Activated T-cell treated with anti-CD3 and anti-CD28 coated beads, Interleukin-2, amount 50 U/mL, for 4 hours (primary cell): ENCODE data around the gene SP110. TPM values are rescaled to one million over a fixed set of nuclear protein-coding genes. Genes with fewer than 3 reads are reported as not detected.
"Not testable (repeated sequence)": the region's sequence is repeated elsewhere in the genome, so short reads cannot be mapped to it uniquely, and the experiment has no call there.

Experiments used
- ATAC-seq, 2 donors: fragments of 200-7000 bp; cut with Tn5 transposase; one replicate each; pipeline ENCODE4 v1.10.0; 2021
- DNase-seq: peaks from one replicate; pipeline ENCODE4 v3.0.0-alpha.2; 2020
- H3K27me3 Mint-ChIP-seq: one replicate; pipeline ENCODE4 v1.8.0; 2021; ENCODE audit warnings: low read depth, mixed read lengths
- H3K36me3 Mint-ChIP-seq: one replicate; pipeline ENCODE4 v1.8.0; 2022; ENCODE audit warnings: mixed read lengths; ENCODE audit not compliant: insufficient read depth
- H3K4me1 Mint-ChIP-seq: one replicate; pipeline ENCODE4 v1.8.0; 2021; ENCODE audit warnings: low read depth, mixed read lengths
- H3K4me3 Mint-ChIP-seq: one replicate; pipeline ENCODE4 v1.8.0; 2021; ENCODE audit warnings: mild to moderate bottlenecking, moderate library complexity, mixed read lengths
- H3K9me3 Mint-ChIP-seq: one replicate; pipeline ENCODE4 v1.8.0; 2021; ENCODE audit warnings: mixed read lengths
- total RNA-seq, 3 donors: library from RNA; stranded (reverse); gene quantifications; one replicate each; pipeline ENCODE4 v1.2.1, GENCODE V29; 2021

SP110 gene
- total RNA-seq, 3 donors from 2014 or later: 47.9 to 55.0 (median 49.1) TPM

- peaks cover 6% of the 10 kb centered on the region for H3K9me3 Mint-ChIP-seq
- DNase-seq: no peak
- H3K4me3 Mint-ChIP-seq: no peak overlapping the region
- H3K4me1 Mint-ChIP-seq: no peaks in the 10 kb centered on the region
- H3K36me3 Mint-ChIP-seq: no peaks in the 10 kb centered on the region
- ATAC-seq: peak; percentile 59 to 62
- no peaks in the 10 kb centered on the region for H3K27me3 Mint-ChIP-seq
Measured at GRCh38 chr2:230137902-230138539, 81.8 kb downstream of the SP110 start.

- Mint-ChIP-seq H3K36me3 (no peaks in the 10 kb centered on the region), H3K9me3 (peaks cover 3% of the 10 kb centered on the region), H3K4me1 (no peaks in the 10 kb centered on the region), H3K27me3 (no peaks in the 10 kb centered on the region), H3K4me3 (no peak overlapping the region)
- DNase-seq: no peak
- ATAC-seq: no peak
Measured at GRCh38 chr2:230135130-230135525, 84.7 kb downstream of the SP110 start.

DNA sequence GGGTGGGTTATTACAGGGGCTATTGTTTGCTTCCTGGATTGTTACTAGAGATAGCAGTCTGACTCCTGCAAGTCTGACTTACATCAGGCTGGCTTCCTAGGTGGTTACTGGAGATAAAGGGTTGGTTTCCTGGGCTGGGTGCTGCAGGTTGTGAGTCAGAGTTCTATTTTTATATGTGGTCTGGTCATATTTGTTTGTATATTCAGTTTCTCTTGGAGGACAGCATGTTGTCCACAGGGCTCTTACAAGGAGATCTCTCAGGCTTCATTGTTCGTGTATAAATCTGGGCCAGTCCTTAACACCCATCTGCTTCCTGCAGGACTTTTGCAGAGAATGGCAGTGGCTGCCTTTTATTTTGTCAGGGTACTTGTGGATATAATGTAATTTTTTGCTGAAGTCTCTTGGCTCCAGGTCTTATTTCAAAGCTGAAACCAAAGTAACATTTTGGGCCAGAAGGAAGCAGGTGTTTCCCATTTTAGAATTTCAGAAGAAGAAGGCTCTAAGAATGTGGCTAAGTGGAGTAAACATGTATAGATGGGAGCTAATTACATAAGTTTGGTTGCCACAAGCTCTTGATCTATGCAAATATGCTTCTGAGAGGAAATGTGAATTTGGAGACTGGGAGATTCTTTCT is 85.2 kb downstream of the SP110 start:
- ATAC-seq: no peak
- DNase-seq: no peak
- H3K36me3 Mint-ChIP-seq: no peaks in the 10 kb centered on the region

DNA sequence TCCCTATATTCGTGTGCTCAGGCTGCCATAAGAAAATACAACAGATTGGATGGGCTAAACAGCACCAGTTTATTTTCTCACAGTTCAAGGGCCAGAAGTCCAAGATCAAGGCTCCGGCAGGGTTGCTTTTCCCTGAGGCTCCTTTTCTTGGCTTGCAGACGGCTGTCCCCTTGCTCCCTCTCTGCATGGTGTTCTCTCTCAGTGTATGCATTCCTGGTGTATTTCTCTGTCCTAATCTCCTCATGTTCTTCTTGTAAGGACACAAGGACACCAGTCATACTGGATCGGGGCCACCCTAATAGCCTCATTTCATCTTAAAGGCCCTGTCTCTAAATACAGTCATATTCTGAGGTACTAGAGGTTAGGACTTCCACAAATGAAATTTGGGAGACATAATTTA is 88.4 kb downstream of the SP110 start:
- DNase-seq (no peak), ATAC-seq (no peak)
- no peaks in the 10 kb centered on the region for H3K27me3 Mint-ChIP-seq
- no peaks in the 10 kb centered on the region for H3K4me1 Mint-ChIP-seq
- H3K36me3 Mint-ChIP-seq: no peaks in the 10 kb centered on the region
- no peak overlapping the region for H3K4me3 Mint-ChIP-seq
- H3K9me3 Mint-ChIP-seq: no peaks in the 10 kb centered on the region

More for the DNA sequence above, 85.2 kb downstream of the SP110 start:
- Mint-ChIP-seq H3K4me1 (no peaks in the 10 kb centered on the region), H3K4me3 (no peak overlapping the region), H3K27me3 (no peaks in the 10 kb centered on the region), H3K9me3 (no peaks in the 10 kb centered on the region)

- Mint-ChIP-seq H3K36me3 (no peaks in the 10 kb centered on the region), H3K9me3 (no peaks in the 10 kb centered on the region), H3K4me1 (no peaks in the 10 kb centered on the region), H3K27me3 (no peaks in the 10 kb centered on the region), H3K4me3 (no peak overlapping the region)
- DNase-seq (no peak), ATAC-seq (no peak)
Measured at GRCh38 chr2:230130668-230131364, 89.0 kb downstream of the SP110 start.

GRCh38 chr2:230129343-230129742 is 90.4 kb downstream of the SP110 start:
- Mint-ChIP-seq H3K27me3 (no peaks in the 10 kb centered on the region), H3K4me1 (peaks cover 8% of the 10 kb centered on the region), H3K36me3 (no peaks in the 10 kb centered on the region), H3K9me3 (no peaks in the 10 kb centered on the region), H3K4me3 (no peak overlapping the region)
- ATAC-seq (no peak), DNase-seq (no peak)

GRCh38 chr2:230128623-230129342 is 91.0 kb downstream of the SP110 start:
- H3K9me3 Mint-ChIP-seq: no peaks in the 10 kb centered on the region
- H3K36me3 Mint-ChIP-seq: no peaks in the 10 kb centered on the region
- no peak overlapping the region for H3K4me3 Mint-ChIP-seq
- no peak for DNase-seq
- no peaks in the 10 kb centered on the region for H3K27me3 Mint-ChIP-seq
- ATAC-seq: no peak
- peaks cover 8% of the 10 kb centered on the region for H3K4me1 Mint-ChIP-seq

- H3K27me3 Mint-ChIP-seq: no peaks in the 10 kb centered on the region
- DNase-seq (no peak), ATAC-seq (no peak)
- no peak overlapping the region for H3K4me3 Mint-ChIP-seq
- H3K36me3 Mint-ChIP-seq: no peaks in the 10 kb centered on the region
- no peaks in the 10 kb centered on the region for H3K9me3 Mint-ChIP-seq
- H3K4me1 Mint-ChIP-seq: peaks cover 8% of the 10 kb centered on the region
Measured at GRCh38 chr2:230127195-230127594, 92.6 kb downstream of the SP110 start.

DNA sequence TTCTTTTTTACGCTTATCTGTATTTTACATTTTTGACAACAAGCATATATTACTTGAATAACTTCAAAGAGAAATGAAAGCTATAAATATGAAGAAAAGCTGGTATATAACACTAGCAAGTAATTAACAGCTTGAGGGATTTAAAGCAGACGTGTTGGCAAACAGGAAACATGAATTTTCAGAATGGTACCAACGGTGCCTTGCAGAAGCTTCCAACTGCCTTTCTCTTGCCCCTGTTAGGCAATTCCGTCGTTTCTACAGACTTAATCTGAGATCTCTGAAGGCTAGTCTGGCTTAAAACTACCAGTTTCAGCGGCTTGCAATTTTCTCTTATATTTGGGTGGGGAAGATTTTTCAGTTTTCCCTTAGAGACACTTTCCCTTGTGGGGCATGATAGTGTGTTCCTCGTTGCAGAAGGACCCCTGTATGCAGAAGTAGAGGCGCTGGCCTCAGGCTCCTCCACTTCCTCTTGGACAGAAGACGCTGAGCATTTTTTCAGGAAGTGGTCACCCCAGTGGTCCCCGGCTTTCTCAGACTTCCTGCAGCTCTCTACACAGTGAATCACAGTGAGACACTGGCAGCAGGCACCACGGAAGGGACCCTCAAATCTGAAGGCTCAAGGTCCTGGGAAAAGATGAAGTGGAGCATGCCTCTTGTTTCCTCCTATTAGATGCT is 94.9 kb downstream of the SP110 start:
- peaks cover 2% of the 10 kb centered on the region for H3K36me3 Mint-ChIP-seq
- ATAC-seq (no peak), DNase-seq (no peak)
- no peaks in the 10 kb centered on the region for H3K27me3 Mint-ChIP-seq
- peaks cover 8% of the 10 kb centered on the region for H3K4me1 Mint-ChIP-seq
- no peak overlapping the region for H3K4me3 Mint-ChIP-seq
- H3K9me3 Mint-ChIP-seq: peaks cover 5% of the 10 kb centered on the region

DNA sequence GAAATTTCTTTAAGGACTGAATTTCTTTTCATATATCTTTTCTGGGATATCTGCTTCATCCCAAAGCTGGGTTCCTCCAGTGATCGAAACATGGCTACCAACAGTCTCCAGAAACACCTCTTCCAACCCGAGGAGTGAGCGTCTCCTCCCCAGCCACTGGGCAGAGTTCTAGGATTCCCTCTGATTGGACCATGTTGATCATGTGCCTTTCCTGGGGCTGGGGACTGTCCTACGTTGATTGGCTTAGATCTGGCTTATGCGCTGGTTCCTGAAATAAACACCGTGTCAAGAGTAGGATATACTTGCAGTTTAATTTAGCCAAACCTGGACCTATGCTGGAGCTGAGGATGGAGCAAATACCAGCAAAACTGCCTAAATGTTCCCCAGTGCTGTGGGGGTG is 95.5 kb downstream of the SP110 start:
- H3K4me1 Mint-ChIP-seq: peaks cover 8% of the 10 kb centered on the region
- peaks cover 5% of the 10 kb centered on the region for H3K9me3 Mint-ChIP-seq
- peaks cover 2% of the 10 kb centered on the region for H3K36me3 Mint-ChIP-seq
- H3K27me3 Mint-ChIP-seq: no peaks in the 10 kb centered on the region
- H3K4me3 Mint-ChIP-seq: no peak overlapping the region
- ATAC-seq (no peak), DNase-seq (no peak)

DNA sequence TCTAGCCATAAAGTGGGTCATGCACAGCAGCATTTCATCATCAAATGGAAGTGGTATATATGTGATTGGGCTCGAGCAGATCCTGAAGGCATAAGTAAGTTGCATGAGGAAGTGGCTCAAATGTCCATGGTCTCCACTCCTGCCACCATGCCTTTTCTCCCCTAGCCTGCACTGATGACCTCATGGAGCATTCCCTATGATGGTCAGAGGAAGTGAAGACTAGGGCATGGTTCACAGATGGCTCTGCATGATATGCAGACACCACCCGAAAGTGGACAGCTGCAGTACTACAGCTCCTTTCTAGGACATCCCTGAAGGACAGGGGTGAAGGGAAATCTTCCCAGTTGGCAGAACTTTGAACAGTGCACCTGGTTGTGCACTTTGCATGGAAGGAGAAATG is 99.4 kb downstream of the SP110 start:
- ATAC-seq, DNase-seq, H3K4me1 Mint-ChIP-seq, H3K36me3 Mint-ChIP-seq, H3K4me3 Mint-ChIP-seq, H3K9me3 Mint-ChIP-seq: not testable (repeated sequence)
- peaks cover 13% of the 10 kb centered on the region for H3K27me3 Mint-ChIP-seq

DNA sequence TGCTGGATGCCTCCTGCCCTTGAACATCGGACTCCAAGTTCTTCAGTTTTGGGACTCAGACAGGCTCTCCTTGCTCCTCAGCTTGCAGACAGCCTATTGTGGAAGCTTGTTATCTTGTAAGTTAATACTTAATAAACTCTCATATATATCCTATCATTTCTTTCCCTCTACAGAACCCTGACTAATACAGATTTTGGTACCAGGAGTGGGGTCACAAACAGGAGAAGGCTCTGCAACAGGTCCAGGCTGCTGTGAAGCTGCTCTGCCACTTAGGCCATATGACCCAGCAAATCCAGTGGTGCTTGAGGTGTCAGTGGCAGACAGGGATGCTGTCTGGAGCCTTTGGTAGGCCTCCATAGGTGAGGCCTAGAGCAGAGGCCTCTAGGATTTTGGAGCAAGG is 100.0 kb downstream of the SP110 start:
- ATAC-seq, DNase-seq, H3K36me3 Mint-ChIP-seq, H3K4me3 Mint-ChIP-seq, H3K4me1 Mint-ChIP-seq, H3K9me3 Mint-ChIP-seq: not testable (repeated sequence)
- H3K27me3 Mint-ChIP-seq: peaks cover 17% of the 10 kb centered on the region
